Measurements from ENCODE around the gene PIGA.

Gene PIGA

DNA sequence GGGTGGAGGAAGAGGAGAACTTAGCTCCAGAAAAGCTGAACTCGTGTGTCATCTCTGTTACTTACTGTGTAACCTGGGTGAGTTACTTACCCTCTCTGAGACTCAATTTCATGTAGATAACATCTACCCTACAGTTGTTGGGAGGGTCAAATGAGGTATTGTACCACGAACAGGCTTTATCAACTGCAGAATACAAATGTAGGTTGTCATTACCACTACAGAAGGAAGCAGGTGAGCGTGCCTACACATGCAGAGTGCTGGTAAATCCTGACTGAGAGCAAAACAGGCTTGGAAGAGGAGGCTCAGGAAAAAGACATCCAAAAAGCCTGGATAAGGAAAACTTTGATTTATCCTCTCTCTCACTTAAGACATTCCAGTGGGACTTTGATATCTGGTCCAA lies 7.2 kb downstream of the PIGA start:
- Histone ChIP-seq H3K9me3 (ENCODE audit: control insufficient read depth, insufficient read depth, low read depth, low read length) (no peaks in the 10 kb centered on the region), H3K36me3 (ENCODE audit: control insufficient read depth in 2 of 2, insufficient read depth in 1 of 2, low read length in 2 of 2) (peaks cover 11 to 35% of the 10 kb centered on the region in 2 experiments), H3K4me1 (ENCODE audit: control insufficient read depth, insufficient read depth, low read length) (no peaks in the 10 kb centered on the region), H3K4me3 (ENCODE audit: low read depth, low read length) (no peak overlapping the region), H3K27ac (ENCODE audit: extremely low read depth, low read depth, low read length) (no peak overlapping the region)
- TF ChIP-seq ZNF777 (tag by site-specific recombination; IDR thresholded peaks at IDR 0.05; ENCODE audit: borderline replicate concordance) (no peak), SP2 (tag by site-specific recombination; IDR thresholded peaks at IDR 0.05) (no peak)
- ChIA-PET POLR2A (no interaction called here), CTCF (interaction anchor here (0.5 kb wide), 1 partner anchor 15 kb away, joined by 4 read pairs; no protein-coding TSS in a partner anchor)

DNA sequence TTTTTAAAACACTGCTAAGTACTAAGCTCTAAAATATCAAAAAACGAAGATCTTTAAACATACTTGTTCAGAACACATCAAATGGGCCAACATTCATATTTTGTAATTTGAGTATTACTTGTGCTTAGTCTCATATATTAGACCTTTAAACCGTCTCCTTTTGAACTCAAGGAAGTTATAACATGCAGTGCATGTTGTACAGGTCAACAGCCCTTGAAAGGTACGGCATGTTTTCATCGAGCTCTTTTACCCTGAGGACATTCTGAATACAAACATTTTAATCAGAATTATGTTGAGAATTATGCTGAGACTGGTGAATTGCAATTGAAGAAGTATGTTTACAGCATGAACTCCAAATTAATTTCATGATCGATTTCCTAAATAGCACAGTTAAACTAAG lies 12.9 kb downstream of the PIGA start:
- ChIA-PET POLR2A (no interaction called here), CTCF (interaction anchor here (1.6 kb wide), 1 partner anchor 22 kb away, joined by 9 read pairs; no protein-coding TSS in a partner anchor)
- TF ChIP-seq, protein P1, sequence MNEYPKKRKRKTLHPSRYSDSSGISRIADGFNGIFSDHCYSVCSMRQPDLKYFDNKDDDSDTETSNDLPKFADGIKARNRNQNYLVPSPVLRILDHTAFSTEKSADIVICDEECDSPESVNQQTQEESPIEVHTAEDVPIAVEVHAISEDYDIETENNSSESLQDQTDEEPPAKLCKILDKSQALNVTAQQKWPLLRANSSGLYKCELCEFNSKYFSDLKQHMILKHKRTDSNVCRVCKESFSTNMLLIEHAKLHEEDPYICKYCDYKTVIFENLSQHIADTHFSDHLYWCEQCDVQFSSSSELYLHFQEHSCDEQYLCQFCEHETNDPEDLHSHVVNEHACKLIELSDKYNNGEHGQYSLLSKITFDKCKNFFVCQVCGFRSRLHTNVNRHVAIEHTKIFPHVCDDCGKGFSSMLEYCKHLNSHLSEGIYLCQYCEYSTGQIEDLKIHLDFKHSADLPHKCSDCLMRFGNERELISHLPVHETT (tag by site-specific recombination; IDR thresholded peaks at IDR 0.05) = no peak
- TF ChIP-seq, protein P2, sequence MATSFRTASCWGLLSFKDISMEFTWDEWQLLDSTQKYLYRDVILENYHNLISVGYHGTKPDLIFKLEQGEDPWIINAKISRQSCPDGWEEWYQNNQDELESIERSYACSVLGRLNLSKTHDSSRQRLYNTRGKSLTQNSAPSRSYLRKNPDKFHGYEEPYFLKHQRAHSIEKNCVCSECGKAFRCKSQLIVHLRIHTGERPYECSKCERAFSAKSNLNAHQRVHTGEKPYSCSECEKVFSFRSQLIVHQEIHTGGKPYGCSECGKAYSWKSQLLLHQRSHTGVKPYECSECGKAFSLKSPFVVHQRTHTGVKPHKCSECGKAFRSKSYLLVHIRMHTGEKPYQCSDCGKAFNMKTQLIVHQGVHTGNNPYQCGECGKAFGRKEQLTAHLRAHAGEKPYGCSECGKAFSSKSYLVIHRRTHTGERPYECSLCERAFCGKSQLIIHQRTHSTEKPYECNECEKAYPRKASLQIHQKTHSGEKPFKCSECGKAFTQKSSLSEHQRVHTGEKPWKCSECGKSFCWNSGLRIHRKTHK (tag by site-specific recombination; IDR thresholded peaks at IDR 0.05) = no peak
- TF ChIP-seq KLF9 (tag by site-specific recombination; IDR thresholded peaks at IDR 0.05; ENCODE audit: low read depth) (no peak), ZNF10 (tag by site-specific recombination; IDR thresholded peaks at IDR 0.05) (no peak), RBAK (tag by site-specific recombination; IDR thresholded peaks at IDR 0.05) (no peak), ZNF239 (tag by site-specific recombination; IDR thresholded peaks at IDR 0.05) (no peak), ZNF596 (tag by site-specific recombination; IDR thresholded peaks at IDR 0.05) (no peak), KLF10 (tag by site-specific recombination; IDR thresholded peaks at IDR 0.05) (no peak), PRDM1 (tag by site-specific recombination; IDR thresholded peaks at IDR 0.05) (no peak)
- TF ChIP-seq, protein P3, sequence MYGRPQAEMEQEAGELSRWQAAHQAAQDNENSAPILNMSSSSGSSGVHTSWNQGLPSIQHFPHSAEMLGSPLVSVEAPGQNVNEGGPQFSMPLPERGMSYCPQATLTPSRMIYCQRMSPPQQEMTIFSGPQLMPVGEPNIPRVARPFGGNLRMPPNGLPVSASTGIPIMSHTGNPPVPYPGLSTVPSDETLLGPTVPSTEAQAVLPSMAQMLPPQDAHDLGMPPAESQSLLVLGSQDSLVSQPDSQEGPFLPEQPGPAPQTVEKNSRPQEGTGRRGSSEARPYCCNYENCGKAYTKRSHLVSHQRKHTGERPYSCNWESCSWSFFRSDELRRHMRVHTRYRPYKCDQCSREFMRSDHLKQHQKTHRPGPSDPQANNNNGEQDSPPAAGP (tag by site-specific recombination; IDR thresholded peaks at IDR 0.05) = no peak
- H3K4me3 ChIP-seq (ENCODE audit: low read depth, low read length) = no peak overlapping the region
- H3K36me3 ChIP-seq (ENCODE audit: control insufficient read depth in 2 of 2, insufficient read depth in 1 of 2, low read length in 2 of 2) = peaks cover 8 to 29% of the 10 kb centered on the region in 2 experiments
- H3K27ac ChIP-seq (ENCODE audit: extremely low read depth, low read depth, low read length) = no peak overlapping the region
- H3K4me1 ChIP-seq (ENCODE audit: control insufficient read depth, insufficient read depth, low read length) = no peaks in the 10 kb centered on the region
- H3K9me3 ChIP-seq (ENCODE audit: control insufficient read depth, insufficient read depth, low read depth, low read length) = no peaks in the 10 kb centered on the region

DNA sequence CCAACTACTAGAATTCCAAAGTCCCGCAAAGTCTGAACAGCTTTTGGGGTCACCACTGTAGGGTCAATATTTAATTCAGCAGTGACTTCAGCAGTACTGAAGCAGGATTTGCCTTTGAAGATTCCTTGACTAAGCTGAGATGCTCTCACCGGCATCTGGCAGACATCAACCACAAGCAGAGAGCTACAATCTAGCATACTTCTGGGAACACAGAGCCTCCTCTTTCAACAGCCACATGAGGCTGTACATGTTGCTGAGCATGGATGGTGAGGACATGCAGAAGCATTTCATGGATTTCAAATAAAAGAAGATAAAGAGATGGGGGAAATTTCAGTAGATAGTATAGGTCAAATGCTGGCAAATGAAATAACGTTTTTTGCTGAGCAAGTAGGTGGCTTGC lies 13.3 kb downstream of the PIGA start:
- POLR2A ChIA-PET = no interaction called here
- Histone ChIP-seq H3K4me3 (ENCODE audit: low read depth, low read length) (no peak overlapping the region), H3K9me3 (ENCODE audit: control insufficient read depth, insufficient read depth, low read depth, low read length) (no peaks in the 10 kb centered on the region), H3K36me3 (ENCODE audit: control insufficient read depth in 2 of 2, insufficient read depth in 1 of 2, low read length in 2 of 2) (peaks cover 8 to 29% of the 10 kb centered on the region in 2 experiments), H3K27ac (ENCODE audit: extremely low read depth, low read depth, low read length) (no peak overlapping the region), H3K4me1 (ENCODE audit: control insufficient read depth, insufficient read depth, low read length) (no peaks in the 10 kb centered on the region)
- CTCF ChIA-PET = interaction anchor here (1.6 kb wide), 1 partner anchor 22 kb away, joined by 9 read pairs; no protein-coding TSS in a partner anchor
- TF ChIP-seq ZNF791 (tag by site-specific recombination; IDR thresholded peaks at IDR 0.05) = no peak
- no peak for TF ChIP-seq ZNF76 (tag by site-specific recombination; IDR thresholded peaks at IDR 0.05; ENCODE audit: borderline replicate concordance, low read depth)
- no peak for TF ChIP-seq ZNF248 (tag by site-specific recombination; IDR thresholded peaks at IDR 0.05)
- no peak for TF ChIP-seq ZNF548 (tag by site-specific recombination; IDR thresholded peaks at IDR 0.05)
- no peak for TF ChIP-seq ZNF354C (tag by site-specific recombination; IDR thresholded peaks at IDR 0.05; ENCODE audit: borderline replicate concordance, low read depth)
- no peak for TF ChIP-seq ZNF114 (tag by site-specific recombination; IDR thresholded peaks at IDR 0.05)
- TF ChIP-seq REPIN1 (tag by site-specific recombination; IDR thresholded peaks at IDR 0.05; ENCODE audit: low read depth) = no peak
- TF ChIP-seq, protein P4, sequence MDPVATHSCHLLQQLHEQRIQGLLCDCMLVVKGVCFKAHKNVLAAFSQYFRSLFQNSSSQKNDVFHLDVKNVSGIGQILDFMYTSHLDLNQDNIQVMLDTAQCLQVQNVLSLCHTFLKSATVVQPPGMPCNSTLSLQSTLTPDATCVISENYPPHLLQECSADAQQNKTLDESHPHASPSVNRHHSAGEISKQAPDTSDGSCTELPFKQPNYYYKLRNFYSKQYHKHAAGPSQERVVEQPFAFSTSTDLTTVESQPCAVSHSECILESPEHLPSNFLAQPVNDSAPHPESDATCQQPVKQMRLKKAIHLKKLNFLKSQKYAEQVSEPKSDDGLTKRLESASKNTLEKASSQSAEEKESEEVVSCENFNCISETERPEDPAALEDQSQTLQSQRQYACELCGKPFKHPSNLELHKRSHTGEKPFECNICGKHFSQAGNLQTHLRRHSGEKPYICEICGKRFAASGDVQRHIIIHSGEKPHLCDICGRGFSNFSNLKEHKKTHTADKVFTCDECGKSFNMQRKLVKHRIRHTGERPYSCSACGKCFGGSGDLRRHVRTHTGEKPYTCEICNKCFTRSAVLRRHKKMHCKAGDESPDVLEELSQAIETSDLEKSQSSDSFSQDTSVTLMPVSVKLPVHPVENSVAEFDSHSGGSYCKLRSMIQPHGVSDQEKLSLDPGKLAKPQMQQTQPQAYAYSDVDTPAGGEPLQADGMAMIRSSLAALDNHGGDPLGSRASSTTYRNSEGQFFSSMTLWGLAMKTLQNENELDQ (tag by site-specific recombination; IDR thresholded peaks at IDR 0.05; ENCODE audit: low read depth) = no peak
- TF ChIP-seq HOXA7 (CRISPR knock-in tag; IDR thresholded peaks at IDR 0.05; ENCODE audit: borderline replicate concordance) = no peak
- TF ChIP-seq, protein P5, sequence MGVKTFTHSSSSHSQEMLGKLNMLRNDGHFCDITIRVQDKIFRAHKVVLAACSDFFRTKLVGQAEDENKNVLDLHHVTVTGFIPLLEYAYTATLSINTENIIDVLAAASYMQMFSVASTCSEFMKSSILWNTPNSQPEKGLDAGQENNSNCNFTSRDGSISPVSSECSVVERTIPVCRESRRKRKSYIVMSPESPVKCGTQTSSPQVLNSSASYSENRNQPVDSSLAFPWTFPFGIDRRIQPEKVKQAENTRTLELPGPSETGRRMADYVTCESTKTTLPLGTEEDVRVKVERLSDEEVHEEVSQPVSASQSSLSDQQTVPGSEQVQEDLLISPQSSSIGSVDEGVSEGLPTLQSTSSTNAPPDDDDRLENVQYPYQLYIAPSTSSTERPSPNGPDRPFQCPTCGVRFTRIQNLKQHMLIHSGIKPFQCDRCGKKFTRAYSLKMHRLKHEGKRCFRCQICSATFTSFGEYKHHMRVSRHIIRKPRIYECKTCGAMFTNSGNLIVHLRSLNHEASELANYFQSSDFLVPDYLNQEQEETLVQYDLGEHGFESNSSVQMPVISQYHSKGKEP (tag by site-specific recombination; IDR thresholded peaks at IDR 0.05) = no peak
